Measurements from ENCODE around the gene CBX7. TPM values are rescaled to one million over a fixed set of nuclear protein-coding genes. Genes with fewer than 3 reads are reported as not detected.
A peak's percentile ranks its signal among the peaks of the same experiment; 100 is the strongest.

CBX7 gene
- total and polyA plus RNA-seq, 9 donors, result 2.4 to 5.1 (median 3.2) TPM

GRCh38 chr22:39108487-39108886 lies 44.0 kb downstream of the CBX7 start:
- no peak overlapping the region for H3K4me3 ChIP-seq (ENCODE audit: low read length)
- 97% methylated on average over 4 of the region's 4 CpGs for WGBS (ENCODE audit: insufficient coverage)

GRCh38 chr22:39106326-39106725 lies 46.2 kb downstream of the CBX7 start:
- DNase-seq, result no peak
- Histone ChIP-seq H3K4me1 (ENCODE audit: control insufficient read depth, insufficient read depth, low read length) (no peaks in the 10 kb centered on the region), H3K27ac (ENCODE audit: low read length) (no peak overlapping the region), H3K27me3 (ENCODE audit: control insufficient read depth, insufficient read depth, low read length) (peaks cover 6% of the 10 kb centered on the region), H3K9me3 (replicated peaks; ENCODE audit: control insufficient read depth, low read depth, low read length) (no peaks in the 10 kb centered on the region), H3K4me3 (ENCODE audit: low read length) (no peak overlapping the region), H3K36me3 (ENCODE audit: control insufficient read depth, insufficient read depth, low read length) (no peaks in the 10 kb centered on the region)
- 86% methylated on average over 1 of the region's 2 CpGs for WGBS (ENCODE audit: insufficient coverage)

More at GRCh38 chr22:39108487-39108886, 44.0 kb downstream of the CBX7 start:
- H3K27ac ChIP-seq (ENCODE audit: low read length), result no peak overlapping the region
- H3K27me3 ChIP-seq (ENCODE audit: control insufficient read depth, insufficient read depth, low read length), result peaks cover 8% of the 10 kb centered on the region
- no peaks in the 10 kb centered on the region for H3K4me1 ChIP-seq (ENCODE audit: control insufficient read depth, insufficient read depth, low read length)
- no peaks in the 10 kb centered on the region for H3K36me3 ChIP-seq (ENCODE audit: control insufficient read depth, insufficient read depth, low read length)
- no peaks in the 10 kb centered on the region for H3K9me3 ChIP-seq (replicated peaks; ENCODE audit: control insufficient read depth, low read depth, low read length)
- DNase-seq, result no peak

GRCh38 chr22:39103431-39103830 lies 49.0 kb downstream of the CBX7 start:
- H3K27ac ChIP-seq (ENCODE audit: low read length), result no peak overlapping the region
- peaks cover 2% of the 10 kb centered on the region for H3K27me3 ChIP-seq (ENCODE audit: control insufficient read depth, insufficient read depth, low read length)
- peaks cover 4% of the 10 kb centered on the region for H3K4me1 ChIP-seq (ENCODE audit: control insufficient read depth, insufficient read depth, low read length)
- H3K36me3 ChIP-seq (ENCODE audit: control insufficient read depth, insufficient read depth, low read length), result no peaks in the 10 kb centered on the region
- no peak for DNase-seq
- WGBS (ENCODE audit: insufficient coverage), result 40% methylated on average over 1 of the region's 2 CpGs
- no peak overlapping the region for H3K4me3 ChIP-seq (ENCODE audit: low read length)
- no peaks in the 10 kb centered on the region for H3K9me3 ChIP-seq (replicated peaks; ENCODE audit: control insufficient read depth, low read depth, low read length)

- no peaks in the 10 kb centered on the region for H3K36me3 ChIP-seq (ENCODE audit: control insufficient read depth, insufficient read depth, low read length)
- no peaks in the 10 kb centered on the region for H3K9me3 ChIP-seq (replicated peaks; ENCODE audit: control insufficient read depth, low read depth, low read length)
- 73% methylated on average over 7 of the region's 13 CpGs for WGBS (ENCODE audit: insufficient coverage)
- no peak for DNase-seq
- peaks cover 4% of the 10 kb centered on the region for H3K4me1 ChIP-seq (ENCODE audit: control insufficient read depth, insufficient read depth, low read length)
- peaks cover 2% of the 10 kb centered on the region for H3K27me3 ChIP-seq (ENCODE audit: control insufficient read depth, insufficient read depth, low read length)
- no peak overlapping the region for H3K4me3 ChIP-seq (ENCODE audit: low read length)
- no peak overlapping the region for H3K27ac ChIP-seq (ENCODE audit: low read length)
Observed at GRCh38 chr22:39101226-39101625, 51.3 kb downstream of the CBX7 start.

- H3K9me3 ChIP-seq (replicated peaks; ENCODE audit: control insufficient read depth, low read depth, low read length), result no peaks in the 10 kb centered on the region
- H3K36me3 ChIP-seq (ENCODE audit: control insufficient read depth, insufficient read depth, low read length), result no peaks in the 10 kb centered on the region
- no peak overlapping the region for H3K27ac ChIP-seq (ENCODE audit: low read length)
- DNase-seq, result no peak
- H3K4me1 ChIP-seq (ENCODE audit: control insufficient read depth, insufficient read depth, low read length), result peaks cover 4% of the 10 kb centered on the region
- peaks cover 2% of the 10 kb centered on the region for H3K27me3 ChIP-seq (ENCODE audit: control insufficient read depth, insufficient read depth, low read length)
- H3K4me3 ChIP-seq (ENCODE audit: low read length), result no peak overlapping the region
- 86% methylated on average over 6 of the region's 8 CpGs for WGBS (ENCODE audit: insufficient coverage)
Observed at GRCh38 chr22:39098576-39098975, 53.9 kb downstream of the CBX7 start.

- 60% methylated on average over 3 of the region's 6 CpGs for WGBS (ENCODE audit: insufficient coverage)
- peaks cover 2% of the 10 kb centered on the region for H3K27me3 ChIP-seq (ENCODE audit: control insufficient read depth, insufficient read depth, low read length)
- DNase-seq, result no peak
- no peak overlapping the region for H3K4me3 ChIP-seq (ENCODE audit: low read length)
- H3K4me1 ChIP-seq (ENCODE audit: control insufficient read depth, insufficient read depth, low read length), result peaks cover 4% of the 10 kb centered on the region
- no peaks in the 10 kb centered on the region for H3K36me3 ChIP-seq (ENCODE audit: control insufficient read depth, insufficient read depth, low read length)
- H3K27ac ChIP-seq (ENCODE audit: low read length), result no peak overlapping the region
- H3K9me3 ChIP-seq (replicated peaks; ENCODE audit: control insufficient read depth, low read depth, low read length), result no peaks in the 10 kb centered on the region
Observed at GRCh38 chr22:39098026-39098425, 54.5 kb downstream of the CBX7 start.

- WGBS (ENCODE audit: insufficient coverage), result 67% methylated on average over 6 of the region's 9 CpGs
- H3K27ac ChIP-seq (ENCODE audit: low read length), result no peak within 1 kb of the TSS
- no peaks in the 10 kb centered on the region for H3K36me3 ChIP-seq (ENCODE audit: control insufficient read depth, insufficient read depth, low read length)
- H3K4me1 ChIP-seq (ENCODE audit: control insufficient read depth, insufficient read depth, low read length), result peaks cover 4% of the 10 kb centered on the region
- H3K4me3 ChIP-seq (ENCODE audit: low read length), result no peak within 1 kb of the TSS
- H3K27me3 ChIP-seq (ENCODE audit: control insufficient read depth, insufficient read depth, low read length), result peaks cover 4% of the 10 kb centered on the region
- peak; percentile 28 for DNase-seq
- H3K9me3 ChIP-seq (replicated peaks; ENCODE audit: control insufficient read depth, low read depth, low read length), result no peaks in the 10 kb centered on the region
Observed at GRCh38 chr22:39097098-39098020, 55.1 kb downstream of the CBX7 start, which contains the start of gene APOBEC3H. Gene APOBEC3H, plus strand, starts transcription at chr22:39097244. Its CDS starts 3,035 bp downstream, at chr22:39100279.

- DNase-seq, result no peak
Observed at GRCh38 chr22:39095971-39096370, 56.5 kb downstream of the CBX7 start.

GRCh38 chr22:39094717-39095389 lies 57.6 kb downstream of the CBX7 start:
- Histone ChIP-seq H3K9me3 (replicated peaks; ENCODE audit: control insufficient read depth, low read depth, low read length) (no peaks in the 10 kb centered on the region), H3K36me3 (ENCODE audit: control insufficient read depth, insufficient read depth, low read length) (no peaks in the 10 kb centered on the region), H3K4me3 (ENCODE audit: low read length) (no peak overlapping the region), H3K27ac (ENCODE audit: low read length) (no peak overlapping the region), H3K4me1 (ENCODE audit: control insufficient read depth, insufficient read depth, low read length) (peaks cover 4% of the 10 kb centered on the region), H3K27me3 (ENCODE audit: control insufficient read depth, insufficient read depth, low read length) (peaks cover 6% of the 10 kb centered on the region)
- WGBS (ENCODE audit: insufficient coverage), result 57% methylated on average over 5 of the region's 14 CpGs
- DNase-seq, result no peak

More at GRCh38 chr22:39095971-39096370, 56.5 kb downstream of the CBX7 start:
- Histone ChIP-seq H3K9me3 (replicated peaks; ENCODE audit: control insufficient read depth, low read depth, low read length) (no peaks in the 10 kb centered on the region), H3K36me3 (ENCODE audit: control insufficient read depth, insufficient read depth, low read length) (no peaks in the 10 kb centered on the region), H3K27ac (ENCODE audit: low read length) (no peak overlapping the region), H3K4me3 (ENCODE audit: low read length) (no peak overlapping the region), H3K4me1 (ENCODE audit: control insufficient read depth, insufficient read depth, low read length) (peaks cover 4% of the 10 kb centered on the region), H3K27me3 (ENCODE audit: control insufficient read depth, insufficient read depth, low read length) (peaks cover 2% of the 10 kb centered on the region)
- WGBS (ENCODE audit: insufficient coverage), result 100% methylated on average over 2 of the region's 3 CpGs

All from muscle of leg (tissue), 11 donors.